Colonic mucosa (tissue), 4 donors: ENCODE data around the gene PIEZO1. TPM values are rescaled to one million over a fixed set of nuclear protein-coding genes. Genes with fewer than 3 reads are reported as not detected.
"Not testable (repeated sequence)": the region's sequence is repeated elsewhere in the genome, so short reads cannot be mapped to it uniquely, and the experiment has no call there.

Experiments
- DNase-seq: peaks from one replicate; pipeline ENCODE4 v3.0.0-alpha.2; 2020
- H3K27ac ChIP-seq: fragments of 200-600 bp; one replicate; pipeline ENCODE4 v1.8.0; 2021
- H3K27me3 ChIP-seq: fragments of 200-600 bp; one replicate; pipeline ENCODE4 v1.8.0; 2021
- H3K36me3 ChIP-seq: fragments of 200-600 bp; one replicate; pipeline ENCODE4 v1.8.0; 2021
- H3K4me1 ChIP-seq: fragments of 200-600 bp; one replicate; pipeline ENCODE4 v1.8.0; 2021; ENCODE audit warnings: mild to moderate bottlenecking
- H3K4me3 ChIP-seq: fragments of 200-600 bp; one replicate; pipeline ENCODE4 v1.8.0; 2021
- H3K9ac ChIP-seq, 2 donors: one replicate each; pipeline ENCODE4 v1.7.0; 2013; ENCODE audit warnings: control low read depth in 2 of 2, low read depth in 2 of 2, low read length in 2 of 2
- H3K9me3 ChIP-seq: fragments of 200-600 bp; one replicate; pipeline ENCODE4 v1.8.0; 2021
- CTCF ChIP-seq: fragments of 200-600 bp; IDR thresholded peaks from one replicate; pipeline ENCODE4 v1.8.0; 2022; ENCODE audit warnings: antibody characterized with exemption, mild to moderate bottlenecking
- intact Hi-C: fragments of 100-400 bp; cut with DNase I; formaldehyde crosslinking; loops from one replicate; pipeline ENCODE4 v1.14.1; 2022
- total RNA-seq, 2 donors: library from RNA; stranded (reverse); fragmentation: NEBNext Ultra II Directional in 1 of 2; extraction: Animal tissue kit (Norgen Biotek cat#: 25700) in 1 of 2; gene quantifications; one replicate each; pipeline ENCODE4 v1.2.1, GENCODE V29; 2021
- donor health status: healthy.
- donor health status: DM: no; HTN: no; CAD: no.
- donor health status: DM: no; HTN: no; CAD: no.

Gene PIEZO1
- total RNA-seq, 2 donors from 2014 or later, result 104 to 118 TPM

GRCh38 chr16:88824256-88825077 is 39.4 kb upstream of the PIEZO1 start:
- TF ChIP-seq CTCF, result no peak
- Histone ChIP-seq H3K9ac (no peak overlapping the region), H3K27me3 (no peaks in the 10 kb centered on the region), H3K4me1 (no peaks in the 10 kb centered on the region), H3K27ac (no peak overlapping the region), H3K4me3 (no peak overlapping the region), H3K36me3 (no peaks in the 10 kb centered on the region), H3K9me3 (no peaks in the 10 kb centered on the region)
- intact Hi-C loops, result no loop called here
- DNase-seq, result no peak

DNA sequence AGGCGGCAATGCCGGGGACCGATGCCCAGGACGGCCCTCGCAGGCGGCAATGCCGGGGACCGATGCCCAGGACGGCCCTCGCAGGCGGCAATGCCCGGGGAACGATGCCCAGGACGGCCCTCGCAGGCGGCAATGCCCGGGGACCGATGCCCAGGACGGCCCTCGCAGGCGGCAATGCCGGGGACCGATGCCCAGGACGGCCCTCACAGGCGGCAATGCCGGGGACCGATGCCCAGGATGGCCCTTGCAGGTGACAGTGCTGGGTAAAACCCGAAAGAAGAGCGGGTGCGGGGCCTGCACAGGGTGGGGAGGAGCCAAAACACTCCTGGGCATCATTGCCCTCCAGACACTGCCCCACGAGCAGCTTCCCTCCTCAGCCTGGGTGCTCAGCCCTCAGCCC is 38.6 kb upstream of the PIEZO1 start:
- H3K9me3 ChIP-seq, H3K36me3 ChIP-seq, DNase-seq, H3K27me3 ChIP-seq, H3K4me1 ChIP-seq, H3K9ac ChIP-seq, H3K4me3 ChIP-seq, intact Hi-C loops, H3K27ac ChIP-seq: not testable (repeated sequence)

- Histone ChIP-seq H3K9ac (no peak overlapping the region), H3K4me3 (no peak overlapping the region), H3K36me3 (no peaks in the 10 kb centered on the region), H3K27me3 (no peaks in the 10 kb centered on the region), H3K4me1 (no peaks in the 10 kb centered on the region), H3K9me3 (no peaks in the 10 kb centered on the region), H3K27ac (no peak overlapping the region)
- intact Hi-C loops, result no loop called here
- DNase-seq, result no peak
- no peak for TF ChIP-seq CTCF
These were observed 37.4 kb upstream of the PIEZO1 start for GRCh38 chr16:88822281-88823040.

GRCh38 chr16:88821168-88821850 is 36.3 kb upstream of the PIEZO1 start:
- H3K36me3 ChIP-seq, result no peaks in the 10 kb centered on the region
- no peak for DNase-seq
- no peak for TF ChIP-seq CTCF

DNA sequence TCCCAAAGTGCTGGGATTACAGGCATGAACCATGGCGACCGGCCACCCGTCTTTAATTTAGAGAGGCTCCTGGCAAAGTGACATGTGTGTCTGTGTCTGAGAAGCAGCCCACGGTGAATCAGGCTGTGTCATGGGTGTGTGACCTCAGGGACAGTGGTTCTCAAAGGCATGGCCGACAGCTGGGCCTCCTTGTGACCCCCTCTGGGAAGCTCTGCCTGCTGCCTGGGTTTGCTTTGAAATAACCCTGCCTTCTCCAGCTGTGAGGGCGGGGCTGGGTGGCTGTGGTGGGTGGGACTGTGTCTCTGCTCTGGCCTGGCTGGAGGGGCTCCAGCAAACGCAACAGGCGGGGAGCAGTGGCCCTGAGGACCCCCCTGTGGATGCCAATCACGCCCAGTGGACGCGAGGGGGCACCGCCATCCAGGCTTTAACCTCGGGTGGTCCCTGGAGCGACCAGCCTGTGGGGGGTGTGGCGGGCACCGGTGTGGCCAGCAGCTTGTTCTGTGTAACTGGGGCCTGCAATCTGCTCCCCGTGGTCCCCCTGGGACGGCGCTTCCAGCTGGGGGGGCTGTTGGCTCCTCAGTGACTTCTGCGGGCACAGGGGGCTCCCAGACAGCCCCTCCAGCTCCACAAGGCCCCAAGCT is 35.5 kb upstream of the PIEZO1 start:
- no peaks in the 10 kb centered on the region for H3K36me3 ChIP-seq
- intact Hi-C loops, result no loop called here
- H3K9ac ChIP-seq, result no peak overlapping the region
- no peaks in the 10 kb centered on the region for H3K4me1 ChIP-seq
- no peaks in the 10 kb centered on the region for H3K27me3 ChIP-seq
- no peak overlapping the region for H3K27ac ChIP-seq
- TF ChIP-seq CTCF, result no peak
- no peak for DNase-seq
- H3K9me3 ChIP-seq, result no peaks in the 10 kb centered on the region
- H3K4me3 ChIP-seq, result no peak overlapping the region

More at GRCh38 chr16:88821168-88821850, 36.3 kb upstream of the PIEZO1 start:
- Histone ChIP-seq H3K9me3 (no peaks in the 10 kb centered on the region), H3K4me3 (no peak overlapping the region), H3K9ac (no peak overlapping the region), H3K4me1 (no peaks in the 10 kb centered on the region), H3K27ac (no peak overlapping the region), H3K27me3 (no peaks in the 10 kb centered on the region)
- intact Hi-C loops, result no loop called here
